ENCODE results near the gene TRABD2B. TPM values are rescaled to one million over a fixed set of nuclear protein-coding genes. Genes with fewer than 3 reads are reported as not detected.

TRABD2B gene
- polyA plus RNA-seq, 1 of the 3 experiments (the other 2 are of a cell fraction), result 0.03 TPM

GRCh38 chr1:47742890-47743760, 254.1 kb downstream of the TRABD2B start:
- H3K9me2 ChIP-seq, result no peaks in the 10 kb centered on the region
- H3K27me3 ChIP-seq (ENCODE audit: insufficient read depth), result no peaks in the 10 kb centered on the region; the same call in 1 of the 2 replicates
- H3F3A ChIP-seq (replicated peaks; ENCODE audit: insufficient read depth), result no peaks in the 10 kb centered on the region
- DNase-seq, result no peak
- ChIA-PET CTCF (interaction anchor here (0.8 to 3.2 kb wide), 6 partner anchors 13 to 318 kb away, joined by 3 to 17 read pairs (median 8); partner anchors contain the start of gene TRABD2B), POLR2A (no interaction called here)
- no peak overlapping the region for H2AFZ ChIP-seq (ENCODE audit: low read depth)
- no peak overlapping the region for H3K4me2 ChIP-seq
- no peak overlapping the region for H3K9ac ChIP-seq
- no peaks in the 10 kb centered on the region for H4K20me1 ChIP-seq (ENCODE audit: insufficient read depth)
- TF ChIP-seq SIN3A (IDR thresholded peaks at IDR 0.05; ENCODE audit: borderline replicate concordance, low read depth, low read length), result no peak
- no peak for TF ChIP-seq REST (IDR thresholded peaks at IDR 0.05; ENCODE audit: low read depth, low read length)
- TF ChIP-seq JUND (IDR thresholded peaks at IDR 0.05), result no peak
- TF ChIP-seq ZBTB33 (IDR thresholded peaks at IDR 0.05; ENCODE audit: borderline replicate concordance, low read depth), result no peak
- TF ChIP-seq TAF1 (IDR thresholded peaks at IDR 0.05; ENCODE audit: borderline replicate concordance, low read depth, low read length), result no peak
- no peak for TF ChIP-seq MEF2A (IDR thresholded peaks at IDR 0.05; ENCODE audit: borderline replicate concordance, low read depth)
- TF ChIP-seq RAD21 (IDR thresholded peaks at IDR 0.05; ENCODE audit: low read length), result no peak
- TF ChIP-seq YY1 (IDR thresholded peaks at IDR 0.05; ENCODE audit: low read depth), result no peak
- no peak for TF ChIP-seq FOXJ3 (CRISPR knock-in tag; IDR thresholded peaks at IDR 0.05)
- TF ChIP-seq NFIC (IDR thresholded peaks at IDR 0.05; ENCODE audit: borderline replicate concordance), result no peak
- TF ChIP-seq MAX (IDR thresholded peaks at IDR 0.05; ENCODE audit: low read depth), result no peak
- no peak for TF ChIP-seq GATA2 (CRISPR knock-in tag; IDR thresholded peaks at IDR 0.05)
- no peak for TF ChIP-seq ELF1 (IDR thresholded peaks at IDR 0.05)
- TF ChIP-seq FOXM1 (IDR thresholded peaks at IDR 0.05; ENCODE audit: low read depth), result no peak
- no peak for TF ChIP-seq FOSL2 (IDR thresholded peaks at IDR 0.05; ENCODE audit: borderline replicate concordance, low read depth)
- no peak for TF ChIP-seq RCOR1 (IDR thresholded peaks at IDR 0.05; ENCODE audit: low read length)
- TF ChIP-seq SMC3 (IDR thresholded peaks at IDR 0.05; ENCODE audit: low read depth, low read length), result no peak
- TF ChIP-seq EP300 (IDR thresholded peaks at IDR 0.05; ENCODE audit: borderline replicate concordance in 1 of 2, low read depth in 1 of 2, low read length in 1 of 2), result no peak
- no peaks in the 10 kb centered on the region for H3K4me1 ChIP-seq (ENCODE audit: control insufficient read depth in 1 of 2, insufficient read depth in 2 of 2, low read depth in 1 of 2, low read length in 1 of 2)
- no peaks in the 10 kb centered on the region for H3K36me3 ChIP-seq (replicated peaks in 1 of 2; ENCODE audit: control insufficient read depth in 1 of 2, insufficient read depth in 2 of 2, low read length in 1 of 2)
- no peaks in the 10 kb centered on the region for H3K79me2 ChIP-seq (ENCODE audit: insufficient read depth)
- H3K4me3 ChIP-seq (ENCODE audit: low read depth in 2 of 2, low read length in 1 of 2), result no peak overlapping the region
- 55% methylated on average over 9 of the region's 9 CpGs for WGBS (ENCODE audit: low lambda C conversion rate)
- no peaks in the 10 kb centered on the region for H3K9me3 ChIP-seq
- no peak overlapping the region for H3K27ac ChIP-seq (ENCODE audit: low read depth in 2 of 2, low read length in 1 of 2)

Measured in SK-N-SH (cell line).